ENCODE measurements around the gene HSFX4. TPM values are rescaled to one million over a fixed set of nuclear protein-coding genes. Genes with fewer than 3 reads are reported as not detected.

HSFX4 gene
- total and polyA plus RNA-seq, 9 of the 15 experiments (the other 6 are each of a cell fraction or from before 2014, with no cell fraction given), result 0.10 to 0.24 (median 0.14) TPM; not detected in 6

GRCh38 chrX:149939905-149940673, 10.7 kb downstream of the HSFX4 start (continued):
- TF ChIP-seq ZNF609 (CRISPR knock-in tag; IDR thresholded peaks at IDR 0.05; ENCODE audit: borderline replicate concordance) (no peak), GATAD2B (IDR thresholded peaks at IDR 0.05; ENCODE audit: borderline replicate concordance) (no peak), NFIX (CRISPR knock-in tag; IDR thresholded peaks at IDR 0.05; ENCODE audit: low read depth) (no peak), CHCHD3 (CRISPR knock-in tag; IDR thresholded peaks at IDR 0.05) (no peak), NFXL1 (CRISPR knock-in tag; IDR thresholded peaks at IDR 0.05) (no peak), ETS2 (tag; IDR thresholded peaks at IDR 0.05; ENCODE audit: borderline replicate concordance, poor library complexity, severe bottlenecking) (no peak), BACH1 (tag; IDR thresholded peaks at IDR 0.05) (no peak), POU5F1 (IDR thresholded peaks at IDR 0.05; ENCODE audit: borderline replicate concordance, low read depth, low read length, partially characterized antibody) (no peak), ZEB2 (IDR thresholded peaks at IDR 0.05) (no peak), BCLAF1 (IDR thresholded peaks at IDR 0.05; ENCODE audit: borderline replicate concordance in 1 of 2, control insufficient read depth in 1 of 2, low read depth in 2 of 2, low read length in 1 of 2) (no peak), ZNF232 (CRISPR knock-in tag; IDR thresholded peaks at IDR 0.05) (no peak), POLR2AphosphoS2 (IDR thresholded peaks at IDR 0.05; ENCODE audit: low read length) (no peak), NFRKB (IDR thresholded peaks at IDR 0.05; ENCODE audit: low read depth) (0 out of 2 replicates have a peak, but pooled peaks have one; percentile 58), KDM2B (CRISPR knock-in tag; IDR thresholded peaks at IDR 0.05) (no peak), TFAM (CRISPR knock-in tag; conservative IDR thresholded peaks at IDR 0.05) (no peak), ZNF280B (CRISPR knock-in tag; IDR thresholded peaks at IDR 0.05) (no peak), GTF2A2 (tag; IDR thresholded peaks at IDR 0.05) (no peak), PHF8 (IDR thresholded peaks at IDR 0.05; ENCODE audit: borderline replicate concordance, low read length) (peak; percentile 57; the same call in 1 of the 2 replicates), HEY1 (CRISPR knock-in tag; IDR thresholded peaks at IDR 0.05; ENCODE audit: borderline replicate concordance) (no peak)

All from K562 (cell line).